Stimulated activated CD4-positive, alpha-beta T cell treated with anti-CD3 and anti-CD28 coated beads, Interleukin-12 subunit alpha, Interleukin-12 subunit beta, amount 100 ng/mL, for 24 hours (primary cell): ENCODE results near the gene HNRNPA2B1.
"Not testable (repeated sequence)": the region's sequence is repeated elsewhere in the genome, so short reads cannot be mapped to it uniquely, and the experiment has no call there.

Experiments
- DNase-seq, 2 experiments: peaks; one replicate each; pipeline ENCODE4 v3.0.0-alpha.2; 2020; ENCODE audit warnings: low read depth in 2 of 2

The HNRNPA2B1 gene

DNA sequence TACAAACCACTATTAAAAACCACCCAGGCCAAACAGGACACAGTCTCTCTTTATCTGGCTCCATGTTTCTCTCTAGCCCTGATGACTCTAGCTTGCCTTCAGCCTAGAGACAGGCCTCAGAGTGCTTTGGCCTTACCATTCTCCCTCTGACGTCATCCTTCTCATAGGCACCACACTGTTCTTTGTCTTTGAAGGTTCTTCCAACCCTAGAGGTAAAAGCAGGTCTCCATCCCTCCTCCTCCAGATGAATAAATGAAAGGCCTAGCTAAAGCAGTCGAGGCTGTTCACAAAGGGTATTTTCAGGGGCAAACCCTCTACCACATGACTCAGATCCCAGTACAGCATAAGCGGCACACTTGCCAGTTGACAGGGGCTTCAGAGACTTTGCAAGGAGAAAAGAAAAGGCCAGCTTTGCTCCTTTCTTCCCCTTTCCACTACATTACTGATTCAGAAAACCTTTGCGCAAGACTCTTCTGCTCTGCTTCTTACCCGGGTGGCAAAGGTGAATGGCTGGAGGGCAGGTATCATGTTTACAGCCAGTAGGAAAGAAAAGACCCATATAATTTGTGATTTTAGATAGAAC lies 33.8 kb downstream of the HNRNPA2B1 start:
- DNase-seq, result no peak

DNA sequence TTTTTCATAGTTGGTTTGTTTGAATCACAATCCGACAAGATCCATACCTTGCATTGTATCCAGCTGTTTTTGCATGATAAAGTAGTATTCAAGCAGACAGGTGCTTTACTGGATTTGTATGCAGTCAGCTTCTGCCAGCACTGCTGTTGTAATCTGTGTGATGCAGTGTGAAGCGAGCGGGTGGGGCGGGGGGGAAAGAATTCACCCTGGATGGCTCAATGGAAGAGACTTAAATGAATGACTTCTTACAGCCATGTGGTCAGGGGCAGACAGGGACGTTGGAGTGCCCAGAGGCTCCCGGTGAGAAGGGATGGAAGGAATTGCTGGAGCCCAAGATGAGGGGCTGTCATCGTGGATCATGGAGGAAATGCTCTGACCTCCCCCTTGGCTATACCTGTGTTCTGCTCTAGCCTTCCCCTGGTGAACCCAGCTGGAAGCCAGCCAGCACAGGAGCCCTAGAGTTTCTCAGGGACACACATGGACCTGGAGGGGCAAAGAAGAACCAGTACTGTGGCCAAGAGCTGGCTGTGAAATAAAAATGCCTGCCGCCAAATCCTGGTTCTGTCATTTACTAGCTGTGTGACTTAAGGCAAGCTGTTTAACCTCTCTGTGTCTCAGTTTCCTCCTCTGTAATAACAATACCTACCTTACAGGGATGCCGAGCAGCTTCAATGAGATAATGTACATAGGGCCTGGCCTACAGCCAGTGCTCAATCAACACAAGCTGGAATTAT lies 34.4 kb downstream of the HNRNPA2B1 start:
- no peak for DNase-seq

- DNase-seq, result not testable (repeated sequence)
Measured at GRCh38 chr7:26163804-26164203, 36.7 kb downstream of the HNRNPA2B1 start.

- DNase-seq, result no peak
Measured at GRCh38 chr7:26162431-26162830, 38.1 kb downstream of the HNRNPA2B1 start.

- DNase-seq, result no peak
Measured at GRCh38 chr7:26160896-26161295, 39.6 kb downstream of the HNRNPA2B1 start.

GRCh38 chr7:26159243-26159642 lies 41.3 kb downstream of the HNRNPA2B1 start:
- DNase-seq, result no peak

DNA sequence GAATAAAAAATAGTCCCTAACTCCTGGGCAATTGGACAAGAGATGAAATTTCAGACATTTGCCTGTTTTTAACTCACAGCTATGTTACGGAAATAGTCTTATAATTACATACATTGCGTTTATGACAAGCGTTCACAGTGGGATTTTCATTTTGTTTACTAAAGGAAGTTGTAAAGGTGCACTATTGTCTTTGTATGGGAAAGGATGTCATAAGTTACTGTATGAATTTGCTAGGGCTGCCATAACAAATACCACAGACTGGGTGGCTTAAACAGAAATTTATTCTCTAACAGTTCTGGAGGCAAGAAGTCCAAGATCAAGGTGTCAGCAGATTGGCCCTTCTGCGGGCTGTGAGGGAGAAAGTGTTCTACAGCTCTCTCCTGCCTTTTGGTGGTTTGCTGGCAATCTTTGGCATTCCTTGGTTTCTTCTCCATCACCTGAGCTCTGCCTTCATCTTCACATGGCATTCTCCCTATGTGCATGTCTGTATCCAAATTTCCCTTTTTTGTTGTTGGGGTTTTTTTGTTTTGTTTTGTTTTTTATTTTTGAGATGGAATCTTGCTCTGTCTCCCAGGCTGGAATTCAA lies 42.9 kb downstream of the HNRNPA2B1 start:
- no peak for DNase-seq

GRCh38 chr7:26156451-26157420 lies 43.8 kb downstream of the HNRNPA2B1 start:
- DNase-seq, result peak in 1 of 2 experiments; percentile 32

DNA sequence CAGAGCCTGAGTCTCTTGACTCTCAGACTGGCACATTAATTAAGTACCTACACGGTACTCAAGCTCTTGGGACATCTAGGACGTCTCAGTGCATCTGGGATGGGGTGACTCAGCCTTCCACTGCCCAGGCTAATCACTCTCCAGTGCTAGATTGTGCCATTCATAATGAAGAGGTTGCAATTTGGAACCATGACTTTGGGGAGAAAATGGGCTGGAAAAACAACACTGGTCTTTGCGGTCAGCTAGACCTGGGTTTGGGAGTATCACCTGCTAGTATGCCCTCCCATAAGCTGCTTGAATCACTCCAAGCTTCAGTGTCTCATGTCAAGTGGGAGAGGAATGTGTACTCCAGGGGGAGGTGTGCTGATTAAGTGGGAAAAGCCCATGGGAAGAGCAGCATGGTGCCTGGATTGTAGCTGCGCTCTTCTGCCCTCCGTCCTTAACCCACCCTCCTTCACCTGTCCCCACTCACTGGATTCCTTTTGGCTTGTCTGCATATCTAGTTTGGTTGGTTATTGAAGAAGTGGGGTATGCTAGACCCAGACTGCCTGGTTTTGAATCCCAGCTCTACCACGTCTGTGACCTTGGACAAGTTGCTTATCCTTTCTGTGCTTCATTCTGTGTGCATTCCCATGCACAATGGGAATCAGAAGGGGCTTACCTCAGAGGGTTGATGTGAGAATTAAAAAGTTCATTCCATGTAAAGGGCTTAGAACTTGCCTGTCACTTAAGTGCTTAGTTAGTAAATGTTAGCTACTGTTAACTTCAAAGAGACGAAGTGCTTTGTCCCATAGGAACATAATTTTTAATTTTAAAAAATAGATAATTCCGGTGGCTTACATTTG lies 44.8 kb downstream of the HNRNPA2B1 start:
- DNase-seq, result no peak

GRCh38 chr7:26153823-26154783 lies 46.4 kb downstream of the HNRNPA2B1 start:
- DNase-seq, result peak in 1 of 2 experiments; percentile 32

DNA sequence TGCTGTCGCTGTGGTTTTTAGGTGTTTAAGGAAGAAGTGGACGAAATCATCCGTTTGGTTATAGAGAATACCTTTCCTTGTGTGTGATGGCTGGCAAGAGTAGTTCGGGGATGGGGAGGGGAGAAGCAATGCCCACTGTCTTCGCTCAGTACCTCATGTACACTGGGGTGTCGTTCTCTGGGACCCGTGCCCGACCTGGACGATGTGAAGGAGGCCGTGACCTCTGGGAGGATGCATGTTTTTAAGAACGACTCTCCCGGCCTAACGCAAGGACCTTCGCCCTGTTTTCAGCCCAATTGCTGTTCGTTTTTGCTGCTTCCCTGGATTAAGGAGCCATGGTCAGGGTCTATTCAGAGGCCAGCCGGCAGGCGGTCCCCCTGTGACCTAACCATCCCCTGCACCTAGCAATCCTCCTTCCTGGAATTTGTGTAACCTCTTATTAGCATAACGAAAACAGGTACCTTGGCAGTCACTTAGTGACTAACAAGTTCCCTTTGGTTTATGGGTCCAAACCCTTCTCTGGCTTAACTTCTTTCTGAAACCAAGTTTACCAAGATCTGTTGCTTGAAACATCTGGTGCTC lies 47.2 kb downstream of the HNRNPA2B1 start:
- peak in 1 of 2 experiments; percentile 34 for DNase-seq

GRCh38 chr7:26152782-26153240 lies 47.7 kb downstream of the HNRNPA2B1 start:
- DNase-seq, result peak in 1 of 2 experiments; percentile 24

DNA sequence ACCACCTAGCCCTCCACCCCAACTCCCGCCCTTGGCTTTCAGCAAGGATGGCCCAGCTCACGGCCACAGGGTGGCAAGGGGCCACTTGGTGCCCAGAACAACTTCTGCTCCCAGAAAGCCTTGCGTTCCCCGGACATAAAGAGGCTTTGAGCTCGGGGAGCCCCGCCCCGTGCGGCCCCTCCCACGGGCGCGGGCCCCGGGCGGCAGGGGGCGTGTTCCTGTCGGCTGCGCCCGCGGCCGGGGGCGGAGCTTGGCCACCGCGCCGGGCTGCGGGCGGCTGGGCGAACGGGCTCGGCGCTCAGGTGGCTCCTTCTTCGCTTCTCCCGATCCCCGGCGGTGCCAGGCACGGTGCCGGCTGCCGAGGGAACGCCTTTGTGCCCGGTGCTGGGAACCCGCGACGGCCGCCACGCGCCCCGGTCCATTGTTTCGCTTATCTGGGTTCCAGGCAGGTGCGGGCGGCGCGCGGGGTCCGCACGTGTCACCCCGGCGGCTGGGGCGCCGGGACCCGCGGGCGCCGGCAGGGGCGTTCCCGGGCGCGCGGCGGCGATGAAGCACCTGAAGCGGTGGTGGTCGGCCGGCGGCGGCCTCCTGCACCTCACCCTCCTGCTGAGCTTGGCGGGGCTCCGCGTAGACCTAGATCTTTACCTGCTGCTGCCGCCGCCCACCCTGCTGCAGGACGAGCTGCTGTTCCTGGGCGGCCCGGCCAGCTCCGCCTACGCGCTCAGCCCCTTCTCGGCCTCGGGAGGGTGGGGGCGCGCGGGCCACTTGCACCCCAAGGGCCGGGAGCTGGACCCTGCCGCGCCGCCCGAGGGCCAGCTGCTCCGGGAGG lies 48.4 kb downstream of the HNRNPA2B1 start, which contains the start of gene NFE2L3:
TSS of gene NFE2L3 (plus strand) at position 246 of the 829 bp plus-strand sequence. CDS start at position 547, 301 bp downstream.
- peak; percentile 62 to 80 for DNase-seq

- no peak for DNase-seq
Measured at GRCh38 chr7:26151650-26151952, 48.9 kb downstream of the HNRNPA2B1 start.

- no peak for DNase-seq
Measured at GRCh38 chr7:26151096-26151495, 49.5 kb downstream of the HNRNPA2B1 start.

DNA sequence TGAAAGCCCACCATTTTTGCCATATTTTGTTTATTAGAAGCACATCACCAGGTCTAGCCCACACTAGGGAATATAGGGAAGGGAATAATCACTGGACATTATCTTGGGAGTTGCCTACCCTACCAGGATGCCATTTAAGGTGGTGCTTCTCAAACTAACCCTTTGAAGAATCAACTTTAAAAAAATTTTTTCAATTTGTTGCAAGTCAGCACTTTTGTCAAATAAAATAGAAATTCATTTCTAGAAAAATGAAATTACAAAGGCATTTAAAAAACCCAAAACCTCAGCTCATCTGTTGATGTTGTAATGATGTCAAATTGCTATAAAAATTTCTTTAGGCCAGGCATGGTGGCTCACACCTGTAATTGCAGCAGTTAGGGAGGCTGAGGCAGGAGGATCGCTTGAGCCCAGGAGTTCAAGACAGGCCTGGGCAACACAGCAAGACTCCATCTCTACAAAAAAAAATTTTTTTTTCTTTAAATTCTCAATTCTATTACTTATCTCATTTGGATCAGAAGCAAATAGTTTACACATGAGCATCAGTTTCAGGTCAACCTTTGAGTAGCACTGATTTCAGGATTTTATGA lies 51.1 kb downstream of the HNRNPA2B1 start:
- no peak for DNase-seq

DNA sequence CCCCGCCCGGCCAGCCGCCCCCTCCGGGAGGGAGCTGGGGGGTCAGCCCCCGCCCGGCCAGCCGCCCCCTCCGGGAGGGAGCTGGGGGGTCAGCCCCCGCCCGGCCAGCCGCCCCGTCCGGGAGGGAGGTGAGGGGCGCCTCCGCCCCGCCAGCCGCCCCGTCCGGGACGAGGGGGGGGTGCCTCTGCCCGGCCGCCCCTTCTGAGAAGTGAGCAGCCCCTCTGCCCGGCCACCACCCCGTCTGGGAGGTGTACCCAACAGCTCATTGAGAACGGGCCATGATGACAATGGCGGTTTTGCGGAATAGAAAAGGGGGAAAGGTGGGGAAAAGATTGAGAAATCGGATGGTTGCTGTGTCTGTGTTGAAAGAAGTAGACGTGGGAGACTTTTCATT lies 52.2 kb downstream of the HNRNPA2B1 start:
- DNase-seq, result not testable (repeated sequence)
